ENCODE results near the gene DLGAP3.
"Not testable (repeated sequence)": the region's sequence is repeated elsewhere in the genome, so short reads cannot be mapped to it uniquely, and the experiment has no call there.

The DLGAP3 gene

GRCh38 chr1:34929497-34929852 lies at the start of gene DLGAP3:
Gene DLGAP3 (minus strand): TSS chr1:34929650. CDS start chr1:34905383, 24,267 bp downstream.
- DNase-seq (ENCODE audit: low read depth in 2 of 2), result no peak

- no peak for DNase-seq (ENCODE audit: low read depth in 2 of 2)
Measured at GRCh38 chr1:34978921-34979320, 49.5 kb upstream of the DLGAP3 start.

GRCh38 chr1:34977858-34978257 lies 48.4 kb upstream of the DLGAP3 start:
- DNase-seq (ENCODE audit: low read depth in 2 of 2), result no peak

GRCh38 chr1:34977210-34977471 lies 47.7 kb upstream of the DLGAP3 start:
- DNase-seq (ENCODE audit: low read depth in 2 of 2), result no peak

GRCh38 chr1:34976384-34977209 lies 47.1 kb upstream of the DLGAP3 start:
- DNase-seq (ENCODE audit: low read depth in 2 of 2), result no peak

GRCh38 chr1:34975771-34976170 lies 46.3 kb upstream of the DLGAP3 start:
- DNase-seq (ENCODE audit: low read depth in 2 of 2), result no peak

- DNase-seq (ENCODE audit: low read depth in 2 of 2), result no peak
Measured at GRCh38 chr1:34975338-34975737, 45.9 kb upstream of the DLGAP3 start.

GRCh38 chr1:34974626-34975025 lies 45.2 kb upstream of the DLGAP3 start:
- no peak for DNase-seq (ENCODE audit: low read depth in 2 of 2)

GRCh38 chr1:34973326-34973725 lies 43.9 kb upstream of the DLGAP3 start:
- no peak for DNase-seq (ENCODE audit: low read depth in 2 of 2)

GRCh38 chr1:34970829-34971228 lies 41.4 kb upstream of the DLGAP3 start:
- no peak for DNase-seq (ENCODE audit: low read depth in 2 of 2)

GRCh38 chr1:34970220-34970735 lies 40.8 kb upstream of the DLGAP3 start:
- no peak for DNase-seq (ENCODE audit: low read depth in 2 of 2)

DNA sequence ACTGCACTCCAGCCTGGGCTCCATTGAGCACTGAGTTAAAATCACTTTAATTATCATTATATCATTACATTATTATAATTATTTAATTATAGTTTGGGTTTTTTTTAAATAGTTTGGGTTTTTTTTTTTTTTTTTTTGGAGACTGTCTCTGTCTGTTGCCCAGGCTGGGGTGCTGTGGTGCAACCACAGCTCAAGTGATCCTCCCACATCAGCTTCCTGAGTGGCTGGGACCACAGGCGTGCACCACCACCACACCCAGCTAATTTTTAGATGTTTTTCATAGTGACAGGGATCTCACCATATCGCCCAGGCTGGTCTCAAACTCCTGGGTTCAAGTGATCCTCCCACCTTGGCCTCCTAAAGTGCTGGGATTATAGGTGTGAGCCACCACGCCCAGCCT lies 38.8 kb upstream of the DLGAP3 start:
- not testable (repeated sequence) for DNase-seq (ENCODE audit: low read depth in 2 of 2)

DNA sequence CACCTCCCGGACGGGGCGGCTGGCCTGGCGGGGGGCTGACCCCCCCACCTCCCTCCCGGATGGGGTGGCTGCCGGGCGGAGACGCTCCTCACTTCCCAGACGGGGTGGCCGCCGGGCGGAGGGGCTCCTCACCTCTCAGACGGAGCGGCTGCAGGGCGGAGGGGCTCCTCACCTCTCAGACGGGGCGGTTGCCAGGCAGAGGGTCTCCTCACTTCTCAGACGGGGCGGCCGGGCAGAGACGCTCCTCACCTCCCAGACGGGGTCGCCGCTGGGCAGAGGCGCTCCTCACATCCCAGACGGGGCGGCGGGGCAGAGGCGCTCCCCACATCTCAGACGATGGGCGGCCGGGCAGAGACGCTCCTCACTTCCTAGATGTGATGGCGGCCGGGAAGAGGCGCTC lies 38.2 kb upstream of the DLGAP3 start:
- DNase-seq (ENCODE audit: low read depth in 2 of 2), result not testable (repeated sequence)

- DNase-seq (ENCODE audit: low read depth in 2 of 2), result no peak
Measured at GRCh38 chr1:34965597-34965996, 36.1 kb upstream of the DLGAP3 start.

DNA sequence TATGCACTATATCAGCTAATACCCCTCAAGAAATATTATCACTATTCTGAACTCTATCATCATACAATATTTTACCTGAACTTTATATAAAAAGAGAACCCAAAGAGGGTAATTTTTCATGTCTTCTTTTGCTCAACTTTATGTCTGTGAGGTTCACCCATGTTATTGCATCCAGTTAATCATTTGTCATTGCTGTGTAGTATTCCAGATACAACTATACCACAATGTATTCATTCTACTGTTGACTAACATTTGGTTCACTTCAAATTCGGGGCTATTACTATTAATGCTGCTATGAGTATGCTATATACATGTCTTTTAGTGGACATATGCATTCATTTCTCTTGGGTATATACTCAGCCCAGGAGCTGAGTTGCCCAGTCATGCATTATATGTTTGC lies 21.0 kb upstream of the DLGAP3 start:
- DNase-seq (ENCODE audit: low read depth in 2 of 2), result no peak

GRCh38 chr1:34948739-34949138 lies 19.3 kb upstream of the DLGAP3 start:
- not testable (repeated sequence) for DNase-seq (ENCODE audit: low read depth in 2 of 2)

DNA sequence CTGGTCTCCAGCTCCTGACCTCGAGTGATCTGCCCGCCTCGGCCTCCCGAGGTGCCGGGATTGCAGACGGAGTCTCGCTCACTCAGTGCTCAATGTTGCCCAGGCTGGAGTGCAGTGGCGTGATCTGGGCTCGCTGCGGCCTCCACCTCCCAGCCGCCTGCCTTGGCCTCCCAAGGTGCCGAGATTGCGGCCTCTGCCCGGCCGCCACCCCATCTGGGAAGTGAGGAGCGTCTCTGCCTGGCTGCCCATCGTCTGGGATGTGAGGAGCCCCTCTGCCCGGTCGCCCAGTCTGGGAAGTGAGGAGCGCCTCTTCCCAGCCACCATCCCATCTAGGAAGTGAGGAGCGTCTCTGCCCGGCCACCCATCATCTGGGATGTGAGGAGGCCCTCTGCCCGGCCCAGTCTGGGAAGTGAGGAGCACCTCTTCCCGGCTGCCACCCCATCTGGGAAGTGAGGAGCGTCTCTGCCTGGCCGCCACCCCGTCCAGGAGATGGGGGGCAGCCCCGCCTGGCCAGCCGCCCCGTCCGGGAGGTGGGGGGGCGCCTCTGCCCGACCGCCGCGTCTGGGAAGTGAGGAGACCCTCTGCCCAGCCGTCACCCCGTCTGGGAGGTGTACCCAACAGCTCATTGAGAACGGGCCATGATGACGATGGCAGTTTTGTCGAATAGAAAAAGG lies 18.3 kb upstream of the DLGAP3 start:
- not testable (repeated sequence) for DNase-seq (ENCODE audit: low read depth in 2 of 2)

DNA sequence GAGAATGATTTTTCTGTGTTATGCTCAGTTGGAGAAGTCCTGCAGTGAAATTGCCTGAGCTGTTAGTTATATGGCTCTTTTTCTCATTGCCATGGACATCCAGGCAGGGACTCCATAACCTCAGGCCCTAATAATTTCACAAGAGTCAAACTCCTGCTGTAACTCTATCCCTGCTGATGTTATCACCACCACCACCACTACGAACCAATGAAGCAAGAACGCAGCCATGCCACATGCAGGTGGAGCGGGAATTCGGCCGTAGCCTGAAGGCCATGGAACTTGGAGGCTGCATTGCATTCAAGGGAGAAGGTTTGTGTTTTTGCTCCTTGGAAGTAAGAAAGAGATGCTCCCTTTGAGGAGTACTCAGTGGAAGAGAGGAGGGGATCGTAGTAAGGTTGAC lies 16.8 kb upstream of the DLGAP3 start:
- DNase-seq (ENCODE audit: low read depth in 2 of 2), result no peak

GRCh38 chr1:34941798-34942197 lies 12.3 kb upstream of the DLGAP3 start:
- DNase-seq (ENCODE audit: low read depth in 2 of 2), result not testable (repeated sequence)

DNA sequence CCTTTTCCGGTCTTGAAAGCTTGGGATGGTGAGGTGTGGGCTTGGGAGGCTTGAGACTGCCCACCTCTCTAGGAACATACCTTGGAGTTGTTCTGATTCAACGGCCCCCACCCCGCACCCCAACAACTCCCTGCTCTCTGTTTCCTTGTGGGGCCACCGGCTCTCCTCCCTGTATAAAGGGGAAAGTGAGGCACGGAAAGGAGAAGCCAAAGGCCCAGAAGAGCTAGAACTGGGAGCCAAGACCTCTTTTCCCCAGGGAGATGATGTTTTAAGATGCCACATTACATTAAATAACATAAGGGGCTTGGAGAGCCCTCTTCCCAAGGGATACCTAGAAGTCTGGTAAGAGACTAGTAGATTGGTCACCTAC lies 1.2 kb upstream of the DLGAP3 start:
- no peak for DNase-seq (ENCODE audit: low read depth in 2 of 2)

- no peak for DNase-seq (ENCODE audit: low read depth in 2 of 2)
Measured at GRCh38 chr1:34929853-34930701, 627 bp upstream of the DLGAP3 start.

- no peak for DNase-seq (ENCODE audit: low read depth in 2 of 2)
Measured at GRCh38 chr1:34928699-34929496, 552 bp downstream of the DLGAP3 start.

Data from stimulated activated CD4-positive, alpha-beta T cell treated with anti-CD3 and anti-CD28 coated beads, Interleukin-15, amount 100 ng/mL, for 48 hours (primary cell).